Measurements from ENCODE around the gene CELF2.

The CELF2 gene

GRCh38 chr10:11230498-11231167 is 213.0 kb downstream of the CELF2 start:
- no peak for DNase-seq

GRCh38 chr10:11231285-11231684 is 213.6 kb downstream of the CELF2 start:
- DNase-seq = no peak

GRCh38 chr10:11232222-11232961 is 214.7 kb downstream of the CELF2 start:
- no peak for DNase-seq

GRCh38 chr10:11234857-11235531 is 217.3 kb downstream of the CELF2 start:
- DNase-seq = no peak

GRCh38 chr10:11235771-11236170 is 218.1 kb downstream of the CELF2 start:
- no peak for DNase-seq

GRCh38 chr10:11236234-11236633 is 218.6 kb downstream of the CELF2 start:
- DNase-seq = no peak

- DNase-seq = no peak
Observed at GRCh38 chr10:11237571-11237970, 219.9 kb downstream of the CELF2 start.

GRCh38 chr10:11238893-11239292 is 221.2 kb downstream of the CELF2 start:
- no peak for DNase-seq

GRCh38 chr10:11240641-11241040 is 223.0 kb downstream of the CELF2 start:
- DNase-seq = no peak

- DNase-seq = no peak
Observed at GRCh38 chr10:11242443-11243387, 225.0 kb downstream of the CELF2 start.

GRCh38 chr10:11243425-11244222 is 226.0 kb downstream of the CELF2 start:
- DNase-seq = no peak

- DNase-seq = no peak
Observed at GRCh38 chr10:11245095-11245479, 227.4 kb downstream of the CELF2 start.

- DNase-seq = no peak
Observed at GRCh38 chr10:11245510-11245909, 227.8 kb downstream of the CELF2 start.

- no peak for DNase-seq
Observed at GRCh38 chr10:11245981-11246590, 228.4 kb downstream of the CELF2 start.

GRCh38 chr10:11246752-11247467 is 229.2 kb downstream of the CELF2 start:
- no peak for DNase-seq

GRCh38 chr10:11249152-11249807 is 231.6 kb downstream of the CELF2 start:
- no peak for DNase-seq

GRCh38 chr10:11249808-11250195 is 232.1 kb downstream of the CELF2 start:
- DNase-seq = no peak

- DNase-seq = no peak
Observed at GRCh38 chr10:11250304-11250703, 232.6 kb downstream of the CELF2 start.

GRCh38 chr10:11252887-11253286 is 235.2 kb downstream of the CELF2 start:
- no peak for DNase-seq

GRCh38 chr10:11253385-11254002 is 235.8 kb downstream of the CELF2 start:
- DNase-seq = no peak
